A549 (cell line): ENCODE results near the gene CDK4. TPM values are rescaled to one million over a fixed set of nuclear protein-coding genes. Genes with fewer than 3 reads are reported as not detected.

Source experiments
- ATAC-seq, 2 experiments: fragments of 200-7000 bp in 1 of 2; fragments of >200 bp in 1 of 2; cut with Nextera tagmentation in 1 of 2; cut with Tn5 transposase in 1 of 2; 3 replicates each; pipeline versions ENCODE4 v1.8.0 to v1.9.1; 2018 to 2020; ENCODE audit warnings: mild to moderate bottlenecking in 1 of 2, moderate library complexity in 1 of 2
- CTCF ChIA-PET: fragments of 300-600 bp; sonication (Branson Sonifier 250); formaldehyde crosslinking; extraction: SDS; loops from one replicate; lab custom pipeline; 2021; ENCODE audit warnings: antibody characterized with exemption, inconsistent platforms; lab: Yijun Ruan, JAX
- POLR2A ChIA-PET: fragments of 350-600 bp; formaldehyde crosslinking; extraction: SDS; loops from one replicate; lab custom pipeline; 2021; ENCODE audit warnings: antibody characterized with exemption, inconsistent platforms; lab: Yijun Ruan, JAX
- DNase-seq, 2 experiments: peaks; one replicate each; pipeline versions ENCODE4 v3.0.0 to v3.0.0-alpha.2; 2011 to 2016; ENCODE audit warnings: low read depth in 1 of 2, low spot score in 1 of 2
- FAIRE-seq: peaks from 2 replicates; lab custom pipeline; 2011; peaks lifted over from hg19 to GRCh38; lab: Jason Lieb, UNC
- H3K27ac ChIP-seq, 2 experiments: fragments of >200 bp; sonication (Bioruptor Twin); formaldehyde crosslinking; 3 replicates each; pipeline ENCODE4 v1.5.1; 2016 to 2017
- H3K4me1 ChIP-seq: fragments of >200 bp; sonication (Bioruptor Twin); formaldehyde crosslinking; 3 replicates; pipeline ENCODE4 v1.6.1; 2016
- H3K4me2 ChIP-seq: fragments of >200 bp; sonication (Bioruptor Twin); formaldehyde crosslinking; 3 replicates; pipeline ENCODE4 v1.6.1; 2016
- H3K4me3 ChIP-seq: fragments of >200 bp; sonication (Bioruptor Twin); formaldehyde crosslinking; 3 replicates; pipeline ENCODE4 v1.5.1; 2016
- H3K9me3 ChIP-seq: fragments of >200 bp; sonication (Bioruptor Twin); formaldehyde crosslinking; 3 replicates; pipeline ENCODE4 v1.6.1; 2016
- ATOH8 ChIP-seq: fragments of 250-450 bp; sonication (Bioruptor Pico); IDR thresholded peaks from 2 replicates; pipeline ENCODE4 v1.5.0; 2020; ENCODE audit warnings: low read depth, mild to moderate bottlenecking, moderate library complexity
- BHLHE40 ChIP-seq: IDR thresholded peaks from 2 replicates; pipeline ENCODE4 v1.6.1; 2012; ENCODE audit warnings: low read depth, low read length, inconsistent platforms
- CBX8 ChIP-seq: fragments of 200-600 bp; sonication (generic); IDR thresholded peaks from 2 replicates; pipeline ENCODE4 v1.6.1; 2016
- CHD2 ChIP-seq: fragments of 150-350 bp; IDR thresholded peaks from 2 replicates; pipeline ENCODE4 v1.6.1; 2014; ENCODE audit warnings: low read length; ENCODE audit not compliant: partially characterized antibody
- EHF ChIP-seq: fragments of 250-450 bp; sonication (Bioruptor Pico); IDR thresholded peaks from 2 replicates; pipeline ENCODE4 v1.5.0; 2020; ENCODE audit warnings: mild to moderate bottlenecking
- EP300 ChIP-seq, 2 experiments: fragments of >200 bp; sonication (Bioruptor Twin); formaldehyde crosslinking; IDR thresholded peaks; 2 replicates in 1 of 2; 3 replicates in 1 of 2; pipeline ENCODE4 v1.6.1; 2016 to 2017
- ESRRA ChIP-seq: fragments of 150-350 bp; IDR thresholded peaks from 2 replicates; pipeline ENCODE4 v1.6.1; 2014; ENCODE audit warnings: mild to moderate bottlenecking, low read length, borderline replicate concordance
- HEYL ChIP-seq: fragments of 250-450 bp; sonication (Bioruptor Pico); IDR thresholded peaks from 2 replicates; pipeline ENCODE4 v1.8.0; 2021; ENCODE audit warnings: mild to moderate bottlenecking, moderate library complexity
- JUNB ChIP-seq: fragments of >200 bp; sonication (Bioruptor Twin); formaldehyde crosslinking; IDR thresholded peaks from 2 replicates; pipeline ENCODE4 v1.6.1; 2016
- KDM1A ChIP-seq: fragments of 200-600 bp; sonication (generic); IDR thresholded peaks from 2 replicates; pipeline ENCODE4 v1.6.1; 2016; ENCODE audit warnings: low read depth, mild to moderate bottlenecking
- KDM5A ChIP-seq: fragments of 200-600 bp; sonication (generic); IDR thresholded peaks from 2 replicates; pipeline ENCODE4 v1.6.1; 2016; ENCODE audit warnings: antibody characterized with exemption, mild to moderate bottlenecking
- NFE2L2 ChIP-seq: fragments of 150-350 bp; conservative IDR thresholded peaks from 2 replicates; pipeline ENCODE4 v1.6.1; 2014; ENCODE audit warnings: low read length
- NPAS2 ChIP-seq: fragments of 250-450 bp; sonication (Bioruptor Pico); IDR thresholded peaks from 2 replicates; pipeline ENCODE4 v1.8.0; 2022; ENCODE audit warnings: mild to moderate bottlenecking, moderate library complexity, borderline replicate concordance
- NR3C1 ChIP-seq: fragments of >200 bp; sonication (Bioruptor Twin); formaldehyde crosslinking; IDR thresholded peaks from 3 replicates; pipeline ENCODE4 v1.6.1; 2017
- PHF8 ChIP-seq: fragments of 200-600 bp; sonication (generic); IDR thresholded peaks from 2 replicates; pipeline ENCODE4 v1.6.1; 2016; ENCODE audit warnings: low read depth, mild to moderate bottlenecking, antibody characterized with exemption, moderate library complexity, borderline replicate concordance
- POLR2AphosphoS2 ChIP-seq: conservative IDR thresholded peaks from 2 replicates; pipeline ENCODE4 v1.6.1; 2012; ENCODE audit warnings: low read length, improper control_type of control experiment, inconsistent platforms
- RAD21 ChIP-seq, 2 experiments: fragments of >200 bp in 1 of 2; sonication (Bioruptor Twin) in 1 of 2; formaldehyde crosslinking in 1 of 2; IDR thresholded peaks in 1 of 2; conservative IDR thresholded peaks in 1 of 2; 2 replicates in 1 of 2; 3 replicates in 1 of 2; pipeline ENCODE4 v1.6.1; 2012 to 2018; ENCODE audit warnings: inconsistent platforms in 1 of 2
- RCOR1 ChIP-seq: fragments of 150-350 bp; IDR thresholded peaks from 2 replicates; pipeline ENCODE4 v1.6.1; 2014; ENCODE audit warnings: antibody characterized with exemption, low read length, low read depth
- TFCP2L1 ChIP-seq: fragments of 250-450 bp; sonication (Bioruptor Pico); IDR thresholded peaks from 2 replicates; pipeline ENCODE4 v1.5.0; 2021; ENCODE audit warnings: mild to moderate bottlenecking
- ZSCAN20 ChIP-seq: fragments of 250-450 bp; sonication (Bioruptor Pico); IDR thresholded peaks from 2 replicates; pipeline ENCODE4 v1.8.0; 2022; ENCODE audit warnings: mild to moderate bottlenecking, moderate library complexity
- WGBS: methylation state at CpG from one replicate; pipeline ENCODE4 v1.1.6; 2017; ENCODE audit errors: missing lambda C conversion rate; 5-methylcytosine and 5-hydroxymethylcytosine counted together
- polyA plus RNA-seq, 4 experiments: library from polyadenylated mRNA; depleted of rRNA in 3 of 4; stranded (reverse); fragments of >200 nt; fragmentation: RNase III in 1 of 4; extraction: RNeasy Plus Mini Kit Qiagen cat#74134 plus additional on column Dnase treatment in 1 of 4; gene quantifications; 2 replicates in 3 of 4; 3 replicates in 1 of 4; pipeline ENCODE4 v1.2.3, GENCODE V29; 2011 to 2017
- TF ChIP-seq, protein P1 (sequence below): fragments of >200 bp; sonication (Bioruptor Twin); formaldehyde crosslinking; IDR thresholded peaks from 3 replicates; pipeline ENCODE4 v1.6.1; 2016
- TF ChIP-seq, protein P2 (sequence below): IDR thresholded peaks from 2 replicates; pipeline ENCODE4 v1.6.1; 2012

CDK4 gene
- polyA plus RNA-seq, 2 of the 4 experiments (the other 2 are of a cell fraction) = 226 to 255 TPM

- no peak for TF ChIP-seq NFE2L2
- TF ChIP-seq TFCP2L1 = no peak
Observed at GRCh38 chr12:57781801-57782200, 29.7 kb upstream of the CDK4 start (continued).

DNA sequence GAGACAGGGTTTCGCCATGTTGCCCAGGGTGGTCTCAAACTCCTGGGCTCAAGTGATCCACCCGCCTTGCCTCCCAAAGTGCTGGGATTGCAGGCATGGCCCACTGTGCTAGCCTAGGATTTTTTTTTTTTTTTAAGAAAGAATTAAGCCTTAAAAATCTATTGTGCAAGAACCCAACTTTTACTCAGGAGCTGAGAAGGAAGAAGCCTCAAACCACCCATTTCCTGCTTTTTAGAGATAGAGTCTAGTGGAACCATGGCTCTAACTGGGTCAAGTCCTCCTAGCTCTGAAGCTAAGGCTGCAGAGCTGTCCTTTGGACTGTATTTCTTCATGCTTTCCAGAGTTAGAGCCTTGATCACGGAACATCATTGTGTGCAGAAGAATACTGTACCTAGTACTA is 29.1 kb upstream of the CDK4 start:
- 0 out of 6 replicates have a peak, but pooled peaks of 1 of the 2 experiments have one; percentile 7 for ATAC-seq

GRCh38 chr12:57780284-57780897 is 28.3 kb upstream of the CDK4 start:
- POLR2A ChIA-PET = no interaction called here
- DNase-seq = no peak
- no peak for FAIRE-seq
- Histone ChIP-seq H3K27ac (no peak overlapping the region), H3K9me3 (no peaks in the 10 kb centered on the region), H3K4me1 (peaks cover 8% of the 10 kb centered on the region), H3K4me2 (no peak overlapping the region), H3K4me3 (no peak overlapping the region)
- TF ChIP-seq NPAS2 (CRISPR knock-in tag) = no peak
- WGBS = 94% methylated on average over 4 of the region's 4 CpGs
- ATAC-seq = no peak
- CTCF ChIA-PET = interaction anchor here (1.1 to 4.1 kb wide), 9 partner anchors 14 to 126 kb away, joined by 3 to 33 read pairs (median 9); partner anchors contain the start of genes CYP27B1 and MARCHF9

More for the DNA sequence above, 29.1 kb upstream of the CDK4 start:
- H3K27ac ChIP-seq = no peak overlapping the region
- peaks cover 8% of the 10 kb centered on the region for H3K4me1 ChIP-seq
- FAIRE-seq = no peak
- no peak for TF ChIP-seq KDM5A
- no peak for TF ChIP-seq BHLHE40
- no peak for TF ChIP-seq KDM1A
- TF ChIP-seq RCOR1 = no peak
- no peak for TF ChIP-seq HEYL (CRISPR knock-in tag)
- no peak for TF ChIP-seq NPAS2 (CRISPR knock-in tag)
- no peak for TF ChIP-seq JUNB
- TF ChIP-seq, all 56 proteins: peak for 0
- Histone ChIP-seq H3K4me3 (no peak overlapping the region), H3K4me2 (no peak overlapping the region), H3K9me3 (no peaks in the 10 kb centered on the region)
- WGBS = 94% methylated on average over 3 of the region's 3 CpGs
- ChIA-PET POLR2A (interaction anchor here (1.2 kb wide), 1 partner anchor 9 kb away, joined by 5 read pairs; the partner anchor contains the start of genes EEF1AKMT3 and METTL1), CTCF (interaction anchor here (0.9 to 4.1 kb wide), 8 partner anchors 9 to 116 kb away, joined by 3 to 33 read pairs (median 4); partner anchors contain the start of genes CYP27B1, EEF1AKMT3 and METTL1)
- no peak for DNase-seq

DNA sequence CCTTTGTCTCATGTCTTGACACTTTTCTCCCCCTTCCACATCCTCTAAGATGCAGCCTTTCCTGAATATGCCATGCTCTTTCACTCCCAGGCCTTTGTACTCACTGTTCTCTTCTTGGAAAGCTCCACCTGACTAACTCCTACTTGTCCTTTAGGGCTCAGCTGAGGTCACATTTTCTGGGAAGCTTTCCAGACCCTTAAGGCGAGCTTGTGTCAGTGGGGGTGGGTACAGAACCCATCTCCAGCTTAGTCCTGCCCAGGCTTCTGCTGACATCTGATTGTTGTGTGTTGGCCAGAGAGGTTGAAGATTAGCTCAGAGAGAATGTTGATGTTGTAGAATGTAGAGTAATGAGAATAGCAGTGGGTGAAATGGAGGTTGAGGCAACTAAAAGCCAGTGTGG is 27.6 kb upstream of the CDK4 start:
- Histone ChIP-seq H3K4me2 (no peak overlapping the region), H3K27ac (no peak overlapping the region), H3K9me3 (no peaks in the 10 kb centered on the region), H3K4me1 (peaks cover 8% of the 10 kb centered on the region), H3K4me3 (no peak overlapping the region)
- TF ChIP-seq KDM5A (no peak), RAD21 (conservative IDR thresholded peaks at IDR 0.05 in 1 of 2, IDR thresholded peaks at IDR 0.05 in 1 of 2) (no peak), CHD2 (no peak), PHF8 (no peak), ATOH8 (CRISPR knock-in tag) (no peak), NR3C1 (no peak), CBX8 (no peak), ZSCAN20 (no peak), KDM1A (no peak), EHF (CRISPR knock-in tag) (no peak), EP300 (IDR thresholded peaks at IDR 0.05) (no peak), ESRRA (no peak), POLR2AphosphoS2 (no peak)
- TF ChIP-seq, protein P1, sequence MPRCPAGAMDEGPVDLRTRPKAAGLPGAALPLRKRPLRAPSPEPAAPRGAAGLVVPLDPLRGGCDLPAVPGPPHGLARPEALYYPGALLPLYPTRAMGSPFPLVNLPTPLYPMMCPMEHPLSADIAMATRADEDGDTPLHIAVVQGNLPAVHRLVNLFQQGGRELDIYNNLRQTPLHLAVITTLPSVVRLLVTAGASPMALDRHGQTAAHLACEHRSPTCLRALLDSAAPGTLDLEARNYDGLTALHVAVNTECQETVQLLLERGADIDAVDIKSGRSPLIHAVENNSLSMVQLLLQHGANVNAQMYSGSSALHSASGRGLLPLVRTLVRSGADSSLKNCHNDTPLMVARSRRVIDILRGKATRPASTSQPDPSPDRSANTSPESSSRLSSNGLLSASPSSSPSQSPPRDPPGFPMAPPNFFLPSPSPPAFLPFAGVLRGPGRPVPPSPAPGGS = no peak
- TF ChIP-seq, protein P2, sequence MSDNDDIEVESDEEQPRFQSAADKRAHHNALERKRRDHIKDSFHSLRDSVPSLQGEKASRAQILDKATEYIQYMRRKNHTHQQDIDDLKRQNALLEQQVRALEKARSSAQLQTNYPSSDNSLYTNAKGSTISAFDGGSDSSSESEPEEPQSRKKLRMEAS = no peak
- ChIA-PET CTCF (interaction anchor here (1.1 to 4.1 kb wide), 9 partner anchors 13 to 126 kb away, joined by 3 to 33 read pairs (median 9); partner anchors contain the start of genes CYP27B1 and MARCHF9), POLR2A (no interaction called here)
- no peak for FAIRE-seq
- ATAC-seq = no peak
- DNase-seq = no peak
- WGBS = 81% methylated on average over 1 of the region's 1 CpG
